GM13976 (cell line): Measurements from ENCODE around the gene KCTD1.

Experiments
- DNase-seq: peaks from one replicate; pipeline ENCODE4 v3.0.0; 2012; ENCODE audit warnings: low spot score
- CTCF ChIP-seq: IDR thresholded peaks from 2 replicates; pipeline ENCODE4 v1.5.1; 2012; ENCODE audit warnings: borderline replicate concordance, mild to moderate bottlenecking; ENCODE audit not compliant: insufficient read depth; ENCODE audit errors: extremely low read depth, missing control alignments, control extremely low read depth
- in situ Hi-C: fragments of 300-500 bp; cut with MboI; formaldehyde crosslinking; loops from one replicate; pipeline ENCODE4 v1.12.0; 2022; ENCODE audit warnings: low sequenced_read_pairs, mixed read lengths, inconsistent platforms; ENCODE audit not compliant: unreplicated experiment

KCTD1 gene

GRCh38 chr18:26436176-26437051, 111.9 kb downstream of the KCTD1 start:
- in situ Hi-C loops, result no loop called here
- no peak for TF ChIP-seq CTCF
- DNase-seq, result no peak

GRCh38 chr18:26435415-26436095, 112.8 kb downstream of the KCTD1 start:
- in situ Hi-C loops, result no loop called here
- no peak for TF ChIP-seq CTCF
- DNase-seq, result no peak

- no peak for TF ChIP-seq CTCF
- in situ Hi-C loops, result no loop called here
- no peak for DNase-seq
Observed at GRCh38 chr18:26434887-26435286, 113.5 kb downstream of the KCTD1 start.

GRCh38 chr18:26432651-26433424, 115.5 kb downstream of the KCTD1 start:
- DNase-seq, result no peak
- in situ Hi-C loops, result no loop called here
- no peak for TF ChIP-seq CTCF

- no peak for DNase-seq
- in situ Hi-C loops, result no loop called here
- TF ChIP-seq CTCF, result no peak
Observed at GRCh38 chr18:26429535-26430226, 118.7 kb downstream of the KCTD1 start.

GRCh38 chr18:26425148-26425531, 123.2 kb downstream of the KCTD1 start:
- no peak for TF ChIP-seq CTCF
- DNase-seq, result no peak
- in situ Hi-C loops, result no loop called here
